ENCODE data around the gene GRIK3.

DNA sequence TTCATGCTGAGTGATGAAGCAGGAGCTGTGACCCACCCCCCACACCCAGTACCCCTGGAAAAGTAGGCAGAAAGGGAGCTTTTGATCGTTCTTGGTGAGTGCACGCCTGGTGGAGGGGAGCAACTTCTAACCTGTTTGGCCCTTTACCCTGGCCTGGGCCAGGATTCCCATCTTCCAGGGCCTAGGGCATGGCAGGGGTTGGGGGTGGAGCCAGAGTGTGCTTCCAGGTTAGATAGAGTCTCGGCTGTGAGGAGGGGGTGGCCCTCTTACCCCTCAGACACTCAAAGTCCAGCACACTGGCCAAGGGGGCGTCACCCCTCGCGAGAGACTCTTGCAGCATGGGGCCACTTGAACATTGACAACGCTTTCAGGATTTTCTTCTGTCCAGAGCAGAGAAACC is 236.6 kb downstream of the GRIK3 start:
- TF ChIP-seq, protein P1, sequence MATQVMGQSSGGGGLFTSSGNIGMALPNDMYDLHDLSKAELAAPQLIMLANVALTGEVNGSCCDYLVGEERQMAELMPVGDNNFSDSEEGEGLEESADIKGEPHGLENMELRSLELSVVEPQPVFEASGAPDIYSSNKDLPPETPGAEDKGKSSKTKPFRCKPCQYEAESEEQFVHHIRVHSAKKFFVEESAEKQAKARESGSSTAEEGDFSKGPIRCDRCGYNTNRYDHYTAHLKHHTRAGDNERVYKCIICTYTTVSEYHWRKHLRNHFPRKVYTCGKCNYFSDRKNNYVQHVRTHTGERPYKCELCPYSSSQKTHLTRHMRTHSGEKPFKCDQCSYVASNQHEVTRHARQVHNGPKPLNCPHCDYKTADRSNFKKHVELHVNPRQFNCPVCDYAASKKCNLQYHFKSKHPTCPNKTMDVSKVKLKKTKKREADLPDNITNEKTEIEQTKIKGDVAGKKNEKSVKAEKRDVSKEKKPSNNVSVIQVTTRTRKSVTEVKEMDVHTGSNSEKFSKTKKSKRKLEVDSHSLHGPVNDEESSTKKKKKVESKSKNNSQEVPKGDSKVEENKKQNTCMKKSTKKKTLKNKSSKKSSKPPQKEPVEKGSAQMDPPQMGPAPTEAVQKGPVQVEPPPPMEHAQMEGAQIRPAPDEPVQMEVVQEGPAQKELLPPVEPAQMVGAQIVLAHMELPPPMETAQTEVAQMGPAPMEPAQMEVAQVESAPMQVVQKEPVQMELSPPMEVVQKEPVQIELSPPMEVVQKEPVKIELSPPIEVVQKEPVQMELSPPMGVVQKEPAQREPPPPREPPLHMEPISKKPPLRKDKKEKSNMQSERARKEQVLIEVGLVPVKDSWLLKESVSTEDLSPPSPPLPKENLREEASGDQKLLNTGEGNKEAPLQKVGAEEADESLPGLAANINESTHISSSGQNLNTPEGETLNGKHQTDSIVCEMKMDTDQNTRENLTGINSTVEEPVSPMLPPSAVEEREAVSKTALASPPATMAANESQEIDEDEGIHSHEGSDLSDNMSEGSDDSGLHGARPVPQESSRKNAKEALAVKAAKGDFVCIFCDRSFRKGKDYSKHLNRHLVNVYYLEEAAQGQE (IDR thresholded peaks at IDR 0.05): no peak
- TF ChIP-seq EP300 (IDR thresholded peaks at IDR 0.05): no peak
- TF ChIP-seq, protein P2, sequence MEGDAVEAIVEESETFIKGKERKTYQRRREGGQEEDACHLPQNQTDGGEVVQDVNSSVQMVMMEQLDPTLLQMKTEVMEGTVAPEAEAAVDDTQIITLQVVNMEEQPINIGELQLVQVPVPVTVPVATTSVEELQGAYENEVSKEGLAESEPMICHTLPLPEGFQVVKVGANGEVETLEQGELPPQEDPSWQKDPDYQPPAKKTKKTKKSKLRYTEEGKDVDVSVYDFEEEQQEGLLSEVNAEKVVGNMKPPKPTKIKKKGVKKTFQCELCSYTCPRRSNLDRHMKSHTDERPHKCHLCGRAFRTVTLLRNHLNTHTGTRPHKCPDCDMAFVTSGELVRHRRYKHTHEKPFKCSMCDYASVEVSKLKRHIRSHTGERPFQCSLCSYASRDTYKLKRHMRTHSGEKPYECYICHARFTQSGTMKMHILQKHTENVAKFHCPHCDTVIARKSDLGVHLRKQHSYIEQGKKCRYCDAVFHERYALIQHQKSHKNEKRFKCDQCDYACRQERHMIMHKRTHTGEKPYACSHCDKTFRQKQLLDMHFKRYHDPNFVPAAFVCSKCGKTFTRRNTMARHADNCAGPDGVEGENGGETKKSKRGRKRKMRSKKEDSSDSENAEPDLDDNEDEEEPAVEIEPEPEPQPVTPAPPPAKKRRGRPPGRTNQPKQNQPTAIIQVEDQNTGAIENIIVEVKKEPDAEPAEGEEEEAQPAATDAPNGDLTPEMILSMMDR (IDR thresholded peaks at IDR 0.05): no peak
- TF ChIP-seq CEBPB (IDR thresholded peaks at IDR 0.05): no peak
- TF ChIP-seq, protein P3, sequence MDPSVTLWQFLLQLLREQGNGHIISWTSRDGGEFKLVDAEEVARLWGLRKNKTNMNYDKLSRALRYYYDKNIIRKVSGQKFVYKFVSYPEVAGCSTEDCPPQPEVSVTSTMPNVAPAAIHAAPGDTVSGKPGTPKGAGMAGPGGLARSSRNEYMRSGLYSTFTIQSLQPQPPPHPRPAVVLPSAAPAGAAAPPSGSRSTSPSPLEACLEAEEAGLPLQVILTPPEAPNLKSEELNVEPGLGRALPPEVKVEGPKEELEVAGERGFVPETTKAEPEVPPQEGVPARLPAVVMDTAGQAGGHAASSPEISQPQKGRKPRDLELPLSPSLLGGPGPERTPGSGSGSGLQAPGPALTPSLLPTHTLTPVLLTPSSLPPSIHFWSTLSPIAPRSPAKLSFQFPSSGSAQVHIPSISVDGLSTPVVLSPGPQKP (IDR thresholded peaks at IDR 0.05; ENCODE audit: low read depth, low read length): no peak
- no peak for TF ChIP-seq SMC3 (IDR thresholded peaks at IDR 0.05)
- no peak for TF ChIP-seq POLR2A (IDR thresholded peaks at IDR 0.05; ENCODE audit: low read length)
- no peak for TF ChIP-seq TFCP2L1 (CRISPR knock-in tag; IDR thresholded peaks at IDR 0.05)
- no peak for TF ChIP-seq MYC (IDR thresholded peaks at IDR 0.05; ENCODE audit: borderline replicate concordance, low read length)
- TF ChIP-seq SREBF2 (IDR thresholded peaks at IDR 0.05): no peak
